H1 (cell line): ENCODE results near the gene TGFBR1. TPM values are rescaled to one million over a fixed set of nuclear protein-coding genes. Genes with fewer than 3 reads are reported as not detected.

Source experiments
- CREB1 ChIP-seq: IDR thresholded peaks from 2 replicates; pipeline ENCODE4 v1.6.1; 2012; ENCODE audit warnings: inconsistent platforms
- MAFK ChIP-seq: IDR thresholded peaks from 2 replicates; pipeline ENCODE4 v1.6.1; 2012; ENCODE audit warnings: low read depth, mild to moderate bottlenecking, improper control_type of control experiment, low read length
- polyA plus RNA-seq, 7 experiments: library from polyadenylated mRNA; depleted of rRNA in 3 of 7; stranded (reverse) in 5 of 7; unstranded in 2 of 7; fragments of >200 nt in 5 of 7; fragments of 200-250 nt in 2 of 7; gene quantifications; 1 replicate in 5 of 7; 2 replicates in 1 of 7; 4 replicates in 1 of 7; pipeline versions ENCODE4 v1.2.1 to v1.2.3, GENCODE V29; 2011 to 2013; ENCODE audit warnings: missing spikeins in 2 of 7, mixed read lengths in 2 of 7
- total RNA-seq: library from RNA; stranded (reverse); fragmentation: NEBNext Ultra II Directional; extraction: Animal tissue kit (Norgen Biotek cat#: 25700); gene quantifications from 2 replicates; pipeline ENCODE4 v1.2.1, GENCODE V29; 2021
- TF ChIP-seq, protein P1 (sequence below), 3 experiments: IDR thresholded peaks; 1 replicate in 2 of 3; 2 replicates in 1 of 3; pipeline versions ENCODE4 v1.5.1 to v1.6.1; 2011; ENCODE audit warnings: low read length in 3 of 3, mild to moderate bottlenecking in 3 of 3, inconsistent platforms in 2 of 3, low read depth in 1 of 3, moderate library complexity in 1 of 3; ENCODE audit not compliant: insufficient read depth in 1 of 3; ENCODE audit errors: control extremely low read depth in 1 of 3

The TGFBR1 gene
- total and polyA plus RNA-seq, 2 of the 8 experiments (the other 6 are each of a cell fraction or from before 2014, with no cell fraction given) = 16.8 to 52.4 TPM

DNA sequence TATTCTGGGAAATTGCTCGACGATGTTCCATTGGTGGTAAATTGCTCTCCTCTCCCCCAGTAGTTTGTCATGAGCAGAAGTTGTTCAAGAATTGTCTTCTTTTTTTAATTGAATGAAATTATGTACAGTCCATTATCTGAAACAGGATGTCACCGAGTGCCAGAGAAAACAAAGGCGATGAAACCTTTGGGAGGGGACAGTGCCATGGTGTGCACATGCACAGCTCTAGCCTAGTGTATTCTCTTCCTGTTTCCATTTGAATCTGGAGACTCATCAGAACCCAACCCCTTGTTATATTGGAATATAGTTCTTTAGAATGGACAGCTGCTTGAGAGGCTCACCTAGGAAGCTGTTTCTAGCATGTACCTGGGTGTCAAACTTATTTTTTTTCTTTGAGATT lies 41.7 kb downstream of the TGFBR1 start (continued):
- TF ChIP-seq, protein P1, sequence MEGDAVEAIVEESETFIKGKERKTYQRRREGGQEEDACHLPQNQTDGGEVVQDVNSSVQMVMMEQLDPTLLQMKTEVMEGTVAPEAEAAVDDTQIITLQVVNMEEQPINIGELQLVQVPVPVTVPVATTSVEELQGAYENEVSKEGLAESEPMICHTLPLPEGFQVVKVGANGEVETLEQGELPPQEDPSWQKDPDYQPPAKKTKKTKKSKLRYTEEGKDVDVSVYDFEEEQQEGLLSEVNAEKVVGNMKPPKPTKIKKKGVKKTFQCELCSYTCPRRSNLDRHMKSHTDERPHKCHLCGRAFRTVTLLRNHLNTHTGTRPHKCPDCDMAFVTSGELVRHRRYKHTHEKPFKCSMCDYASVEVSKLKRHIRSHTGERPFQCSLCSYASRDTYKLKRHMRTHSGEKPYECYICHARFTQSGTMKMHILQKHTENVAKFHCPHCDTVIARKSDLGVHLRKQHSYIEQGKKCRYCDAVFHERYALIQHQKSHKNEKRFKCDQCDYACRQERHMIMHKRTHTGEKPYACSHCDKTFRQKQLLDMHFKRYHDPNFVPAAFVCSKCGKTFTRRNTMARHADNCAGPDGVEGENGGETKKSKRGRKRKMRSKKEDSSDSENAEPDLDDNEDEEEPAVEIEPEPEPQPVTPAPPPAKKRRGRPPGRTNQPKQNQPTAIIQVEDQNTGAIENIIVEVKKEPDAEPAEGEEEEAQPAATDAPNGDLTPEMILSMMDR (IDR thresholded peaks at IDR 0.05; ENCODE audit: control extremely low read depth in 1 of 3, insufficient read depth in 1 of 3, low read depth in 1 of 3, low read length in 3 of 3) = no peak
- TF ChIP-seq MAFK (no peak), CREB1 (no peak)
